OCI-LY7 (cell line): Measurements from ENCODE around the gene TENT5C.

Experiments
- CTCF ChIP-seq: fragments of 200-600 bp; sonication (generic); conservative IDR thresholded peaks from 2 replicates; pipeline ENCODE4 v1.5.1; 2014; ENCODE audit warnings: mild to moderate bottlenecking, antibody characterized with exemption, low read length, moderate library complexity, mixed read lengths
- EZH2phosphoT487 ChIP-seq: fragments of 200-600 bp; sonication (generic); IDR thresholded peaks from 2 replicates; pipeline ENCODE4 v1.6.1; 2018; ENCODE audit warnings: low read depth, borderline replicate concordance, mild to moderate bottlenecking, mixed run types, antibody characterized with exemption, low read length, moderate library complexity, mixed read lengths

GRCh38 chr1:117605164-117605773, 579 bp upstream of the TENT5C start:
- TF ChIP-seq CTCF (no peak), EZH2phosphoT487 (no peak)
